Measurements from ENCODE around the gene PJA1. TPM values are rescaled to one million over a fixed set of nuclear protein-coding genes. Genes with fewer than 3 reads are reported as not detected.

Gene PJA1
- total RNA-seq, 5 donors from 2014 or later (not counting 1 experiment from before 2014, with no cell fraction given), result 23.8 to 32.2 (median 26.8) TPM

- Mint-ChIP-seq H3K27ac (no peak overlapping the region), H3K4me1 (peaks cover 0 to 5% (median 4%) of the 10 kb centered on the region in 3 donors), H3K27me3 (peaks cover 9 to 23% of the 10 kb centered on the region in 2 donors), H3K9me3 (no peaks in the 10 kb centered on the region), H3K36me3 (no peaks in the 10 kb centered on the region), H3K4me3 (no peak overlapping the region)
- WGBS (ENCODE audit: insufficient coverage), result 60% methylated on average over 1 of the region's 8 CpGs
- no peaks in the 10 kb centered on the region for H3K9me3 ChIP-seq
- H3K4me1 ChIP-seq (ENCODE audit: control insufficient read depth in 1 of 2, extremely low read depth in 1 of 2, insufficient read depth in 2 of 2, low read length in 2 of 2), result no peaks in the 10 kb centered on the region
- DNase-seq (no peak), ATAC-seq (replicated peaks in 1 of 4) (no peak)
- POLR2A ChIA-PET, result no interaction called here
- H3K27me3 ChIP-seq (replicated peaks in 1 of 2; ENCODE audit: control insufficient read depth in 2 of 2, extremely low read depth in 1 of 2, insufficient read depth in 2 of 2, low read length in 1 of 2), result peaks cover 0 to 9% of the 10 kb centered on the region in 2 experiments
- no peaks in the 10 kb centered on the region for H3K36me3 ChIP-seq (ENCODE audit: control insufficient read depth in 2 of 2, extremely low read depth in 1 of 2, insufficient read depth in 1 of 2, low read length in 1 of 2)
- CTCF ChIA-PET, result no interaction called here
- no peak overlapping the region for H3K4me3 ChIP-seq (ENCODE audit: control insufficient read depth in 1 of 2, extremely low read depth in 1 of 2, low read length in 1 of 2)
- no peak overlapping the region for H3K27ac ChIP-seq (ENCODE audit: low read length)
These were observed 41.8 kb downstream of the PJA1 start for GRCh38 chrX:69123481-69123880.

- no peak overlapping the region for H3K4me3 ChIP-seq (ENCODE audit: control insufficient read depth in 1 of 2, extremely low read depth in 1 of 2, low read length in 1 of 2)
- H3K27me3 Mint-ChIP-seq, result peaks cover 0 to 15% of the 10 kb centered on the region in 2 donors
- H3K27me3 ChIP-seq (replicated peaks in 1 of 2; ENCODE audit: control insufficient read depth in 2 of 2, extremely low read depth in 1 of 2, insufficient read depth in 2 of 2, low read length in 1 of 2), result peaks cover 0 to under 1% of the 10 kb centered on the region in 2 experiments
- H3K36me3 ChIP-seq (ENCODE audit: control insufficient read depth in 2 of 2, extremely low read depth in 1 of 2, insufficient read depth in 1 of 2, low read length in 1 of 2), result no peaks in the 10 kb centered on the region
- H3K4me3 Mint-ChIP-seq, result no peak overlapping the region
- no peak overlapping the region for H3K27ac ChIP-seq (ENCODE audit: low read length)
- H3K36me3 Mint-ChIP-seq, result no peaks in the 10 kb centered on the region
- no peaks in the 10 kb centered on the region for H3K9me3 Mint-ChIP-seq
- no peak for ATAC-seq (replicated peaks in 1 of 4)
- CTCF ChIA-PET, result no interaction called here
- no peak for DNase-seq
- no peak overlapping the region for H3K27ac Mint-ChIP-seq
- 91% methylated on average over 3 of the region's 11 CpGs for WGBS (ENCODE audit: insufficient coverage)
- H3K4me1 ChIP-seq (ENCODE audit: control insufficient read depth in 1 of 2, extremely low read depth in 1 of 2, insufficient read depth in 2 of 2, low read length in 2 of 2), result no peaks in the 10 kb centered on the region
- H3K4me1 Mint-ChIP-seq, result no peaks in the 10 kb centered on the region
- H3K9me3 ChIP-seq, result no peaks in the 10 kb centered on the region
- POLR2A ChIA-PET, result no interaction called here
These were observed 43.8 kb downstream of the PJA1 start for GRCh38 chrX:69121321-69122000.

GRCh38 chrX:69120476-69120875, 44.8 kb downstream of the PJA1 start:
- DNase-seq (no peak), ATAC-seq (replicated peaks in 1 of 4) (no peak)
- no peak overlapping the region for H3K4me3 ChIP-seq (ENCODE audit: control insufficient read depth in 1 of 2, extremely low read depth in 1 of 2, low read length in 1 of 2)
- no peaks in the 10 kb centered on the region for H3K36me3 ChIP-seq (ENCODE audit: control insufficient read depth in 2 of 2, extremely low read depth in 1 of 2, insufficient read depth in 1 of 2, low read length in 1 of 2)
- WGBS (ENCODE audit: insufficient coverage), result 100% methylated on average over 2 of the region's 5 CpGs
- H3K4me3 Mint-ChIP-seq, result no peak overlapping the region
- no peaks in the 10 kb centered on the region for H3K9me3 ChIP-seq
- H3K4me1 Mint-ChIP-seq, result no peaks in the 10 kb centered on the region
- no peak overlapping the region for H3K27ac Mint-ChIP-seq
- no peak overlapping the region for H3K27ac ChIP-seq (ENCODE audit: low read length)
- POLR2A ChIA-PET, result no interaction called here
- CTCF ChIA-PET, result no interaction called here
- H3K36me3 Mint-ChIP-seq, result no peaks in the 10 kb centered on the region
- no peaks in the 10 kb centered on the region for H3K4me1 ChIP-seq (ENCODE audit: control insufficient read depth in 1 of 2, extremely low read depth in 1 of 2, insufficient read depth in 2 of 2, low read length in 2 of 2)
- H3K9me3 Mint-ChIP-seq, result no peaks in the 10 kb centered on the region
- H3K27me3 Mint-ChIP-seq, result peaks cover 0 to 13% of the 10 kb centered on the region in 2 donors
- no peaks in the 10 kb centered on the region for H3K27me3 ChIP-seq (replicated peaks in 1 of 2; ENCODE audit: control insufficient read depth in 2 of 2, extremely low read depth in 1 of 2, insufficient read depth in 2 of 2, low read length in 1 of 2)

DNA sequence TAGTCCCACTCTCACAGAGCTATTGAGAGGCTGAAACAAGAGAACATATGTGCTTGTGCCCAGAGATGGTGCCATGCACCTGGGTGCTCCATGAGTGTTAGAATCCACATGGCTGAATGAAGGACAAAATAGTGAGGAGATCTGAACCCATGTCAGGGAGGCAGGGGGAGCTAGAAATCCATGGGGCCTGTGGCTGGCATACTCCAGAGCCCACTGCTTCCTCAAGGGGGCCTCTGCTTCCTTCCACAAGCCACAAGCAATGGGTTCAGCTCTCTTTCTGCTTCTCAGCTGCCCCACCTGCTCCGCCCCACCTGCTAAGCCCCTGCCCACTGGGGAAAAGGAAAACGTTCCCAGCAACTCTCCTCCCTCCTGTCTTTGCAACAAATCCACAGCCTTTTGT, 46.1 kb downstream of the PJA1 start:
- ATAC-seq (replicated peaks in 1 of 4) (no peak), DNase-seq (no peak)
- ChIA-PET CTCF (interaction anchor here in 1 of 2 donors (0.9 kb wide), 1 partner anchor 46 kb away, joined by 3 read pairs; the partner anchor contains the start of gene PJA1), POLR2A (no interaction called here)
- Mint-ChIP-seq H3K27me3 (peaks cover 0 to 12% of the 10 kb centered on the region in 2 donors), H3K4me1 (no peaks in the 10 kb centered on the region), H3K36me3 (no peaks in the 10 kb centered on the region), H3K4me3 (no peak overlapping the region), H3K9me3 (no peaks in the 10 kb centered on the region), H3K27ac (no peak overlapping the region)
- Histone ChIP-seq H3K4me1 (ENCODE audit: control insufficient read depth in 1 of 2, extremely low read depth in 1 of 2, insufficient read depth in 2 of 2, low read length in 2 of 2) (no peaks in the 10 kb centered on the region), H3K4me3 (ENCODE audit: control insufficient read depth in 1 of 2, extremely low read depth in 1 of 2, low read length in 1 of 2) (no peak overlapping the region), H3K9me3 (no peaks in the 10 kb centered on the region), H3K36me3 (ENCODE audit: control insufficient read depth in 2 of 2, extremely low read depth in 1 of 2, insufficient read depth in 1 of 2, low read length in 1 of 2) (no peaks in the 10 kb centered on the region), H3K27me3 (replicated peaks in 1 of 2; ENCODE audit: control insufficient read depth in 2 of 2, extremely low read depth in 1 of 2, insufficient read depth in 2 of 2, low read length in 1 of 2) (no peaks in the 10 kb centered on the region), H3K27ac (ENCODE audit: low read length) (no peak overlapping the region)
- whole genome bisulfite sequencing (ENCODE audit: insufficient coverage), result no CpG with 5 or more reads among the region's 2 CpGs

DNA sequence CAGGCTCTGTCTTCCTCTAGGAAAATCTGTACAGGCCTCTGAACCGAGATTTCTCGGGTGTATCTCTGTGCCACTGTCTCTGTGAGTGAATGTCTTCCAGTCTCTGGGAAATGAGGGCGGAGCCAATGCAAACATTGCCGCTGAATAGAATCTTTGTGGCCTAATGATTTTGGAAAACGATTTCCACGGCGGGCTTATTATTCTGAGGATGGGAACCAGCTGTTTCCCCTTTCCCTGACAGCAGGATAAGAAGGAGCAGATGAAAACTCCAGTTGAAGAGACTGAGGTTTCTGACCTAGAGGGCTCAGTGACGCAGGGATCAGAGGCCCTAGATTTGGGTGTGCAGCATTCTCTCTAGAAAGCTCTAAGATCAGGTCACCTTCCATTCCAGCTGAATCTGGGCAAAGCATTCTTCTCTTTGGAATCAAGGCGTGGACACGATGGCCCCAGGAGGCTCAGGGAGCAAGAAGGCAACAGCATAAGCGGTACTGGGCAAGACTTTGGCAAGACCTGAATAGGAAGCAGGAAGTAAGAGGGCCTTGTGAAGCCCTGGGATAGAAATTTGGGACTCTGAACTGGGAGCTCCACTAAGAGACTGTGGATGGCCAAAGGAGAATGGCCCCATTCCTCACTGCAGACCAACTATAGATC, 47.3 kb downstream of the PJA1 start:
- Mint-ChIP-seq H3K36me3 (no peaks in the 10 kb centered on the region), H3K27ac (no peak overlapping the region), H3K27me3 (peaks cover 0 to 8% of the 10 kb centered on the region in 2 donors), H3K4me3 (no peak overlapping the region), H3K9me3 (no peaks in the 10 kb centered on the region), H3K4me1 (no peaks in the 10 kb centered on the region)
- DNase-seq (no peak), ATAC-seq (replicated peaks in 1 of 4) (no peak)
- no peaks in the 10 kb centered on the region for H3K4me1 ChIP-seq (ENCODE audit: control insufficient read depth in 1 of 2, extremely low read depth in 1 of 2, insufficient read depth in 2 of 2, low read length in 2 of 2)
- ChIA-PET CTCF (no interaction called here), POLR2A (no interaction called here)
- no peak overlapping the region for H3K27ac ChIP-seq (ENCODE audit: low read length)
- WGBS (ENCODE audit: insufficient coverage), result 89% methylated on average over 6 of the region's 11 CpGs
- no peaks in the 10 kb centered on the region for H3K27me3 ChIP-seq (replicated peaks in 1 of 2; ENCODE audit: control insufficient read depth in 2 of 2, extremely low read depth in 1 of 2, insufficient read depth in 2 of 2, low read length in 1 of 2)
- no peaks in the 10 kb centered on the region for H3K9me3 ChIP-seq
- H3K4me3 ChIP-seq (ENCODE audit: control insufficient read depth in 1 of 2, extremely low read depth in 1 of 2, low read length in 1 of 2), result no peak overlapping the region
- no peaks in the 10 kb centered on the region for H3K36me3 ChIP-seq (ENCODE audit: control insufficient read depth in 2 of 2, extremely low read depth in 1 of 2, insufficient read depth in 1 of 2, low read length in 1 of 2)

DNA sequence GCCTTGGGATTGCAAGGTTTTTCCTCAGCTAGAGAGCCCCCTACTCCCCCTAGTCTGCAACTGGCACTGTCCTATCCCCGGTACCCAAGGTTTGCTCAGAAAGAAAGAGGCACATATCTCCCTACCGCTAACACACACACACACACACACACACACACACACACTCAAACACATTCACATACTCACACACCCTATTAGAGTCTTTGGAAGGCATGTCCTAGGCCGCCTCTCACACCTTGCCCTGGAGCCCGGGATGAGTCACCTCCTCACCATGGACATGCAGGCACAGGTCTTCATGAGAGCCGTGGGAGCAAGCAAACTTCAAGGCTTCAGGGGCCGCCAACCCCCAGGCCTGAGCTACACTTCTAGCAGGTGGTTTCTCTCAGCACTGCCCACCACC, 49.2 kb downstream of the PJA1 start:
- CTCF ChIA-PET, result no interaction called here
- H3K9me3 Mint-ChIP-seq, result no peaks in the 10 kb centered on the region
- Histone ChIP-seq H3K27me3 (replicated peaks in 1 of 2; ENCODE audit: control insufficient read depth in 2 of 2, extremely low read depth in 1 of 2, insufficient read depth in 2 of 2, low read length in 1 of 2) (no peaks in the 10 kb centered on the region), H3K36me3 (ENCODE audit: control insufficient read depth in 2 of 2, extremely low read depth in 1 of 2, insufficient read depth in 1 of 2, low read length in 1 of 2) (no peaks in the 10 kb centered on the region), H3K4me1 (ENCODE audit: control insufficient read depth in 1 of 2, extremely low read depth in 1 of 2, insufficient read depth in 2 of 2, low read length in 2 of 2) (no peaks in the 10 kb centered on the region), H3K9me3 (no peaks in the 10 kb centered on the region), H3K4me3 (ENCODE audit: control insufficient read depth in 1 of 2, extremely low read depth in 1 of 2, low read length in 1 of 2) (no peak overlapping the region), H3K27ac (ENCODE audit: low read length) (no peak overlapping the region)
- WGBS (ENCODE audit: insufficient coverage), result 80% methylated on average over 1 of the region's 6 CpGs
- no peaks in the 10 kb centered on the region for H3K4me1 Mint-ChIP-seq
- H3K4me3 Mint-ChIP-seq, result no peak overlapping the region
- DNase-seq (no peak), ATAC-seq (replicated peaks in 1 of 4) (no peak)
- POLR2A ChIA-PET, result no interaction called here
- H3K36me3 Mint-ChIP-seq, result no peaks in the 10 kb centered on the region
- H3K27ac Mint-ChIP-seq, result no peak overlapping the region
- H3K27me3 Mint-ChIP-seq, result no peaks in the 10 kb centered on the region

All from T-cell (primary cell).